BE2C (cell line): ENCODE data around the gene CCDC6.

Experiments
- DNase-seq: peaks from one replicate; pipeline ENCODE4 v3.0.0-alpha.2; 2020
- H3K27me3 ChIP-seq: fragments of 250-450 bp; sonication (Bioruptor Pico); 2 replicates; pipeline ENCODE4 v1.5.1; 2020; ENCODE audit warnings: mild to moderate bottlenecking
- H3K36me3 ChIP-seq: fragments of 250-450 bp; sonication (Bioruptor Pico); 2 replicates; pipeline ENCODE4 v1.5.1; 2020; ENCODE audit warnings: mild to moderate bottlenecking
- H3K4me1 ChIP-seq: fragments of 250-450 bp; sonication (Bioruptor Pico); 2 replicates; pipeline ENCODE4 v1.5.1; 2020
- H3K4me3 ChIP-seq: 2 replicates; pipeline ENCODE4 v1.5.1; 2011; ENCODE audit warnings: low read depth, low read length
- H3K9me3 ChIP-seq: fragments of 250-450 bp; sonication (Bioruptor Pico); 2 replicates; pipeline ENCODE4 v1.5.1; 2020
- CTCF ChIP-seq: IDR thresholded peaks from 2 replicates; pipeline ENCODE4 v1.5.1; 2012; ENCODE audit warnings: mild to moderate bottlenecking, low read depth, low read length

Gene CCDC6

GRCh38 chr10:59898125-59898835, 8.1 kb downstream of the CCDC6 start:
- no peak for TF ChIP-seq CTCF
- H3K4me1 ChIP-seq, result peaks cover 11% of the 10 kb centered on the region
- DNase-seq, result no peak
- H3K36me3 ChIP-seq, result 0 out of 2 replicates have a peak, but pooled peaks cover 4% of the 10 kb centered on the region
- no peaks in the 10 kb centered on the region for H3K9me3 ChIP-seq
- H3K4me3 ChIP-seq, result no peak overlapping the region
- H3K27me3 ChIP-seq, result no peaks in the 10 kb centered on the region

GRCh38 chr10:59896191-59896590, 10.2 kb downstream of the CCDC6 start:
- no peak for TF ChIP-seq CTCF
- Histone ChIP-seq H3K4me1 (peaks cover 11% of the 10 kb centered on the region), H3K27me3 (no peaks in the 10 kb centered on the region), H3K36me3 (no peaks in the 10 kb centered on the region), H3K9me3 (no peaks in the 10 kb centered on the region), H3K4me3 (no peak overlapping the region)
- peak; percentile 53 for DNase-seq

GRCh38 chr10:59895629-59896116, 10.7 kb downstream of the CCDC6 start:
- Histone ChIP-seq H3K36me3 (no peaks in the 10 kb centered on the region), H3K4me1 (peaks cover 11% of the 10 kb centered on the region), H3K9me3 (no peaks in the 10 kb centered on the region), H3K4me3 (no peak overlapping the region), H3K27me3 (no peaks in the 10 kb centered on the region)
- peak; percentile 39 for DNase-seq
- no peak for TF ChIP-seq CTCF

GRCh38 chr10:59894114-59894513, 12.2 kb downstream of the CCDC6 start:
- no peak for DNase-seq
- H3K4me1 ChIP-seq, result peaks cover 11% of the 10 kb centered on the region
- H3K4me3 ChIP-seq, result no peak overlapping the region
- no peaks in the 10 kb centered on the region for H3K36me3 ChIP-seq
- H3K9me3 ChIP-seq, result no peaks in the 10 kb centered on the region
- no peaks in the 10 kb centered on the region for H3K27me3 ChIP-seq
- TF ChIP-seq CTCF, result no peak

GRCh38 chr10:59892697-59893096, 13.7 kb downstream of the CCDC6 start:
- Histone ChIP-seq H3K4me3 (no peak overlapping the region), H3K4me1 (peaks cover 14% of the 10 kb centered on the region), H3K36me3 (no peaks in the 10 kb centered on the region), H3K9me3 (no peaks in the 10 kb centered on the region), H3K27me3 (no peaks in the 10 kb centered on the region)
- no peak for DNase-seq
- no peak for TF ChIP-seq CTCF

- no peak for DNase-seq
- H3K4me1 ChIP-seq, result peaks cover 14% of the 10 kb centered on the region
- no peak for TF ChIP-seq CTCF
- no peaks in the 10 kb centered on the region for H3K36me3 ChIP-seq
- no peak overlapping the region for H3K4me3 ChIP-seq
- H3K9me3 ChIP-seq, result no peaks in the 10 kb centered on the region
- H3K27me3 ChIP-seq, result no peaks in the 10 kb centered on the region
Measured at GRCh38 chr10:59891936-59892335, 14.4 kb downstream of the CCDC6 start.
